GM12878 (cell line): ENCODE results near the gene RGS1. TPM values are rescaled to one million over a fixed set of nuclear protein-coding genes. Genes with fewer than 3 reads are reported as not detected.

ENCODE experiments used
- IKZF2 ChIP-seq, 2 experiments: fragments of 450-650 bp; IDR thresholded peaks; 2 replicates each; pipeline ENCODE4 v1.6.1; 2017; ENCODE audit warnings: mild to moderate bottlenecking in 2 of 2, moderate library complexity in 2 of 2
- KDM1A ChIP-seq: fragments of 200-600 bp; sonication (generic); IDR thresholded peaks from 2 replicates; pipeline ENCODE4 v1.6.1; 2016; ENCODE audit warnings: borderline replicate concordance
- NBN ChIP-seq: fragments of 450-650 bp; IDR thresholded peaks from 2 replicates; pipeline ENCODE4 v1.6.1; 2016
- SMAD5 ChIP-seq: IDR thresholded peaks from 2 replicates; pipeline ENCODE4 v1.6.1; 2016; ENCODE audit warnings: antibody characterized with exemption, low read depth
- ZNF274 ChIP-seq: IDR thresholded peaks from one replicate; pipeline ENCODE4 v1.8.0; 2011; ENCODE audit not compliant: insufficient read length, insufficient read depth
- ZNF687 ChIP-seq: fragments of 450-650 bp; IDR thresholded peaks from 2 replicates; pipeline ENCODE4 v1.6.1; 2017; ENCODE audit warnings: mild to moderate bottlenecking, moderate library complexity
- polyA plus RNA-seq, 11 experiments: library from polyadenylated mRNA; depleted of rRNA in 4 of 11; unstranded in 6 of 11; stranded (reverse) in 5 of 11; fragments of >200 nt; fragmentation: Nextera tagmentation in 4 of 11; fragmentation: Illumina TruSeq in 1 of 11; extraction: Ambion mirVana in 4 of 11; extraction: Trizol in 1 of 11; gene quantifications; 1 replicate in 1 of 11; 2 replicates in 10 of 11; pipeline versions ENCODE4 v1.2.1 to v1.2.3, GENCODE V29; 2011 to 2016; ENCODE audit warnings: inconsistent platforms in 2 of 11, missing spikeins in 2 of 11, low read depth in 1 of 11
- total RNA-seq, 4 experiments: library from RNA; depleted of rRNA in 3 of 4; stranded (reverse); fragments of >200 nt in 3 of 4; fragmentation: Illumina TruSeq in 1 of 4; extraction: Trizol in 1 of 4; gene quantifications; 2 replicates each; pipeline versions ENCODE4 v1.2.1 to v1.2.3, GENCODE V29; 2013 to 2021
- TF ChIP-seq, protein P1 (sequence below): fragments of 450-650 bp; conservative IDR thresholded peaks from 2 replicates; pipeline ENCODE4 v1.6.1; 2017; ENCODE audit warnings: mild to moderate bottlenecking, moderate library complexity

RGS1 gene
- total and polyA plus RNA-seq, 10 of the 15 experiments (the other 5 are each of a cell fraction or from before 2014, with no cell fraction given) = 20.7 to 882 (median 45.9) TPM

GRCh38 chr1:192554904-192555303 lies 20.7 kb upstream of the RGS1 start (continued):
- peak; percentile 94 for TF ChIP-seq ZNF687
- no peak for TF ChIP-seq SMAD5
- TF ChIP-seq ZNF274 = no peak
- TF ChIP-seq, protein P1, sequence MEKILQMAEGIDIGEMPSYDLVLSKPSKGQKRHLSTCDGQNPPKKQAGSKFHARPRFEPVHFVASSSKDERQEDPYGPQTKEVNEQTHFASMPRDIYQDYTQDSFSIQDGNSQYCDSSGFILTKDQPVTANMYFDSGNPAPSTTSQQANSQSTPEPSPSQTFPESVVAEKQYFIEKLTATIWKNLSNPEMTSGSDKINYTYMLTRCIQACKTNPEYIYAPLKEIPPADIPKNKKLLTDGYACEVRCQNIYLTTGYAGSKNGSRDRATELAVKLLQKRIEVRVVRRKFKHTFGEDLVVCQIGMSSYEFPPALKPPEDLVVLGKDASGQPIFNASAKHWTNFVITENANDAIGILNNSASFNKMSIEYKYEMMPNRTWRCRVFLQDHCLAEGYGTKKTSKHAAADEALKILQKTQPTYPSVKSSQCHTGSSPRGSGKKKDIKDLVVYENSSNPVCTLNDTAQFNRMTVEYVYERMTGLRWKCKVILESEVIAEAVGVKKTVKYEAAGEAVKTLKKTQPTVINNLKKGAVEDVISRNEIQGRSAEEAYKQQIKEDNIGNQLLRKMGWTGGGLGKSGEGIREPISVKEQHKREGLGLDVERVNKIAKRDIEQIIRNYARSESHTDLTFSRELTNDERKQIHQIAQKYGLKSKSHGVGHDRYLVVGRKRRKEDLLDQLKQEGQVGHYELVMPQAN = no peak
- no peak for TF ChIP-seq KDM1A
- 0 out of 2 replicates have a peak, but pooled peaks have one; percentile 16 for TF ChIP-seq NBN
- TF ChIP-seq IKZF2 (IDR thresholded peaks at IDR 0.05) = peak in 1 of 2 experiments; percentile 34; a peak in 2 of 4 replicates
- TF ChIP-seq, all 136 proteins: peak for 21
